Measurements from ENCODE around the gene OR5H1.
"Not testable (repeated sequence)": the region's sequence is repeated elsewhere in the genome, so short reads cannot be mapped to it uniquely, and the experiment has no call there.

The OR5H1 gene

DNA sequence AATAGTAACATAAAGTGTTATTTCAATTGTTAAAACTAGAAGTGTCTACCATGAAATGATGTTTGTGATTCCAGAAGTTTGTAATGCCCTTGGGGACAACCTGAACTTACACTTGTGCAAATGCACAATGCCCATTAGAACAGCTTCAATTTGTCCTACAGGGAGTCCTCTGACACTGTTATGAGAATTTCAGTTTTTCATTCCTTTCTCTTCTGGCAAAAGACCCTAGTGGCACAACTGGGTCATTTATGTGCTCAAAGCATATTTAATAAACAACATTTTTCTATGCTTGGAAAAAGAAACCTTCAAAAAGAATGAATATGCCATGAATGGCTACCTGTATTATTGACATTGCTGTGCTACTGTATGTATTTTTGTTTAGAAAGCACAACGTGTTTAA, at the start of gene OR5H1:
Gene OR5H1, plus strand, starts transcription at position 301 of the 400 bp plus-strand sequence. CDS start 1,977 bp downstream, outside the sequence.
- no peak for DNase-seq

- DNase-seq = no peak
These were observed 43.6 kb upstream of the OR5H1 start, which contains the start of gene OR5AC2 for GRCh38 chr3:98086873-98087272. OR5AC2 (plus strand) TSS chr3:98087173; CDS start chr3:98087173, 0 bp downstream.

DNA sequence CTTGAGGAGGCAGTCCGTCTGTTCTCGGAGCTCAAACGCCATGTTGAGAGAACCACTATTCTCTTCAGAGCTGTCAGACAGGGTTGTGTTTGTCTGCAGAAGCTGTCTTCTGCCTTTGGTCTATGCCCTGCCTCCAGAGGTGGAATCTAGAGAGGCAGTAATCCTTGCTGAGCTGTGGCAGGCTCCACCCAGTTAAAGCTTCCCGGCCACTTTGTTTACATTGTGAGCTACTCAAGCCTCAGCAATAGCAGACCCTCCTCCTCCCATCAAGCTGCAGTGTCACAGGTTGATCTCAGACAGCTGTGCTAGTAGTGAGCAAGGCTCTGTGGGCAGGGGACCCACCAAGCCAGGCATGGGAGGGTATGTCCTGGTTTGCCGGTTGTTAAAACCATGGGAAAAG, 34.6 kb upstream of the OR5H1 start:
- no peak for DNase-seq

- DNase-seq = no peak
These were observed 30.7 kb upstream of the OR5H1 start for GRCh38 chr3:98099848-98100247.

GRCh38 chr3:98108162-98108561, 22.4 kb upstream of the OR5H1 start:
- no peak for DNase-seq

DNA sequence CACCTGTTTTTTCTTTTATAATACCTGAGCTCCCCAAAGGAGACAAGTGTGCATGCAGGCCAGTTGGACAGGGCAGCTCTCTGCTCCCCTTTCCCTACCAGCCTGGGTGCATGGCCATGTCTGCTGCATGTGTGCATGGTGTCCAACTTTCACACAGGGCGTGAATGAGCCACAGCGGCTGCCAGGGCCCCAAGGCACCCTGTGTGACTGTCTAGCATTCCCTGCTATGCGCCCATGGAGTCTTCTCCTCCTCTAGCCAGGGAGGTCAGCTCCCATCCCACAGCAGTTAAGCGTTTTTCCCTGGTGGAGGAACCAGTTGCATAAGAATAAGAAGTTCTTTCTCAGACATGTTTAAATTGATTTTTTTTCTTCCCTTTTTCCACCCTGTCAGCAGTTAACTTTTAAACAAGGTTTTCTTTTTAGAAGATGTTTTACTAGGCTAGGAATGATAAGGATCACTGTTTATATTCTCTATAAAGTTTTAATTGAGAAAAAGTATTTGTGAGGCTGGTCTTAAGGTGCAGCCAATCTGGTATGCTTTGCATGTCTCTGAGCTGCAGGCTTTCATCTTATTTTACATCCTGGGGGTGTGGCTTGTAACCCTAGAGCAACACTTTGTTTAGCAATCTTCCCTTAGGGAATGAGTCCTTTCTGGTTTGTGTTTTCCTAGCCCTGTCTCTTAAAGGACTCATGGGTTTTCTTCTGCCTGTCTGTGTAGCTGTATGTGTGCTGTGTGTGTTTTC, 20.5 kb upstream of the OR5H1 start:
- no peak for DNase-seq

GRCh38 chr3:98110550-98110908, 20.0 kb upstream of the OR5H1 start:
- DNase-seq = no peak

DNA sequence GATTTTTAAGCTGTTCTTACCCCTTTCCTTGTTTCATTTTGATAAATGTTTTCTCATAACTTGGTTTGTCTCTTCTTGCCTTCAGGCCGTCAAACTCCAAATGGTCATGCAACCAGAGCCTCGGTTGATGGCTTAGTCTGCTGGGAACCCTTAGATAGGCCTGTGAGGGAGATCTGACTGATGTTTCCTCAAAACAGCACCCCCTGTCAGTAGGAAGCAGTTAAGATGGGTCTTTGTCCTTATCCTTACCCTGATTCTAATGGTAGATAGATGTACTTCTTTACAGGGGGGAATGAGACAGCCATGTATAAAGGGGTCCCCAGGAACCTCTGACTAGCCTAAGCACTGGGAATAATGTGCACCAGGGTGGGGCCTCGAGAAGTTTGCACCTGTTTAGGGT, 16.3 kb upstream of the OR5H1 start:
- no peak for DNase-seq

DNA sequence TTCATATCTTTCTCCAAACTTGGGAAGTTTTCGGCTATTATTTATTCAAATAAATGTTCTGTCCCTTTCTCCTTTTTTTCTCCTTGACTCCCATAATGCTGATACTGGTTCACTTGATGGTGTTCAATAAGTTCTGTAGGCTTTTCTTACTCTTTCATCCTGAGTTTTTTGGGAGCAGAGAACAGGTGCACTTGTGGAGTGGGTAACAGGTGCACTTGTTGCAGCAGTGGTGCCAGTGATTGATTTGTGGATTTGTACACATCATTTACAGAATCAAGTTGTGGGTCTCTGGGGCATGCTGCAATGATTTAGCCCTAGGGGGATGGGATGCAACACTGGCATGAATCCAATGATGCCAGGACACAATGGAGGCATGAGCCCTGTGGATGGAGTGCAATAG, 14.8 kb upstream of the OR5H1 start:
- no peak for DNase-seq

DNA sequence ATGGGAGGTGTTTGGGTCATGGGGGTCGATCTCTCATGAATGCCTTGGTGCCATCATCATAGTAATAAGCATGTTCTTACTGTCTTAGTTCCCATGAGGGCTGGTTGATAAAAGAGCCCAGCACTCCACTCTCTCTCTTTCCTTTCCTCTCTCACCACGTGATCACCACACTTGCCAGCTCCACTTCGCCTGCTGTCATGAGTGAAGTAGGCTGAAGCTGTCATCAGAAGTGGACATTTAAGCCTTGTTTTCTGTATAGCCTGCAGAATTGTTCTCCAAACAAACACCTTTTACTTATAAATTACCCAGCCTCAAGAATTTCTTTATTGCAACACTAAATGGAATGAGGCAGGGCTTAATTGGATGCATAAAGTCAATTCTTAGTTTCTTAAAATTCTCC, 6.1 kb downstream of the OR5H1 start:
- DNase-seq = no peak

GRCh38 chr3:98137826-98138557, 7.5 kb downstream of the OR5H1 start:
- not testable (repeated sequence) for DNase-seq

DNA sequence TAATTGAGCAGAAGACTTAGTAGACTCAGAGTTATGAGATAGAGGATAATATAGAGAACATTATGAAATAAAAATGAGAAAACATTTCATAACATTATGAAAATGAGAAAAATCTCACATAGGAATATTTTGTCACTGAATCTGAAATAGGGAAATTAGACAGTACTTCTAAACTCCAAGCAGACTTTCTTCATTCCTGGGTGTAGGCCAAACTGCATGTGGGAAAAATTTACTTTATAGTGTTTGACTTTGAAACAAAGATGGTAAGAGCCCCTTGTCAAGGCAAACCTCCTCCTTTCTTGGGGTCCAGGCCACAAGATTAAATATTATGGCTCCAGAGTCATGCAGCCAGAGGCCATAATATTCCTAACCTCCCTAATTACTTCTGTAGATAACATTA, 10.0 kb downstream of the OR5H1 start:
- DNase-seq = no peak

GRCh38 chr3:98147179-98147578, 16.7 kb downstream of the OR5H1 start, which contains the start of gene OR5H14:
OR5H14 (plus strand) TSS chr3:98147479; CDS start chr3:98149386, 1,907 bp downstream.
- DNase-seq = no peak

DNA sequence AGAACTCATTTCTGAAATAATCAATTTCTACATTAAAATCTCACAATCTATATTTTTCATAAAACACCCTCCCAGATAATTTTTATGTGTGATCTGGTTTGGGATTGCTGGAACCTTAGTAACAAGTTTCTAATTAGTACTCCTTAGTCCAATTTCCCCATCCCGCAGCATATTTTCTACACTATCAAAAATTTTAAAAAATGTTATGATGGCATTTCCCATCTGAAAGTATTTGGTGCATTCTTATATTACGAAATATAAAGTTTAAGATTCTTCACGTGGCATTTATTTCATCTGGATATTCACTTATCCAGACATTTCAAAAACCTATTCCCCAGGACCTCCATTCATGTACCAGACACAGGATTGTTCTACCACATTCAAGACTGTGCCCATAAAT, 18.2 kb downstream of the OR5H1 start:
- no peak for DNase-seq

GRCh38 chr3:98149456-98149855, 18.9 kb downstream of the OR5H1 start:
- not testable (repeated sequence) for DNase-seq

DNA sequence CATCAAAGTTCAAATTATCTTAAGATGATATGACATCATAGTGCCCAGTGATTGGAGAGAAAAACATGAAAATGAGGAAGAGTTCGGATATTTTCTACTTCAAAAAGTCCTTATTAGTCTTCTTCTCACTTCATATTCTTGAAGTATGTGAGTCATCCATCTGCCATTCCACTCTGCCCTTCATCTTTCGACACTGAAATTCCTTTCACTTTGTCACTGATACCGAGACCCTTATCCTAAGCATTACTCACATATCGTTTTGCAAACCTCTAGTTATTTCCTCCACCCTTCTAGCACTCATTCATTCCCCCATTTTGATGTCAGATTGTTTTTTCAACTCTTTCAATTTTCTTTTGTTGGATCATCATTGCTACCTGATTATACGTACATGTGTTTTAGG, 20.7 kb downstream of the OR5H1 start:
- no peak for DNase-seq

DNA sequence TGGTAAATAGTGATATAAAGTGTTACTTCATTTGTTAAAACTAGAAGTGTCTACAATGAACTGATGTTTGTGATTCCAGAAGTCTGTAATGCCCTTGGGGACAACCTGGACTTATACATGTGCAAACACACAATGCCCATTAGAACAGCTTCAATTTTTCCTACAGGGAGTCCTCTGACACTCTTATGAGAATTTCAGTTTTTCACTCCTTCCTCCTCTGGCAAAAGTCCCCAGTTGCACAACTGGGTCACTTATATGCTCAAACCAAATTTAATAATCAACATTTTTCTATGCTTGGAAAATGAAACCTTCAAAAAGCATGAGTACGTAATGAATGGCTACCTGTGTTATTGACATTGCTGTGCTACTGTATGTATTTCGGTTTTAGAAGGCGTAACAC, 35.9 kb downstream of the OR5H1 start, which contains the start of gene OR5H15:
Gene OR5H15, plus strand, starts transcription at position 301 of the 400 bp plus-strand sequence. CDS start 2,004 bp downstream, outside the sequence.
- no peak for DNase-seq

DNA sequence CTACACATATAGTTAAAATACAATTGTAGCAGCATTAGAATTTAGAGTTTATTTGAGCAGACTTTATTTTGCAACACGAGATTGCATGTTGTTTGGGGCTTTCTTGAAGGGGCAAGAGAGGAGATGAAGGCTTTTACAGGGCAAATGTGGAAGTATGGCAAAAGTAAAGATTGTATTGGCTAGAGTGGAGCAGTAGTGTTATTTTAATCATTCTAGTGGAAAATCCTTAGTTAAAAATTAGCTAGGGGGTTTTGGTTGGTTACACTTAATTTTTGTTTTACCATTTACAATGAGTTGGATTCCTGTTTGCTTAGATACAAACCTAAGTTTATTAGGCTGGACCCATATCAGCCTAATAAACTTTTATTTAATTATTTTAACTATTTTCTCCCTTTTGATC, 40.5 kb downstream of the OR5H1 start:
- no peak for DNase-seq

DNA sequence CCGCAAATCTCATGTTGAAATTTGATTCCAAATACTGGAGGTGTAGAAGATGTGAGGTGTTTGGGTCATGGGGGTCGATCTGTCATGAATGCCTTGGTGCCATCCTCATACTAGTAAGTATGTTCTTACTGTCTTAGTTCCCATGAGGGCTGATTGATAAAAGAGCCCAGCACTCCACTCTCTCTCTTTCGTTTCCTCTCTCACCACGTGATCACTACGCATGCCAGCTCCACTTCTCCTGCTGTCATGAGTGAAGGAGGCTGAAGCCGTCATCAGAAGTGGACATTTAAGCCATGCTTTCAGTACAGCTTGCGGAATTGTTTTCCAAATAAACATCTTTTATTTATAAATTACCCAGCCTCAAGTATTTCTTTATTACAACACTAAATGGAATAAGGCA, 42.1 kb downstream of the OR5H1 start:
- DNase-seq = no peak

DNA sequence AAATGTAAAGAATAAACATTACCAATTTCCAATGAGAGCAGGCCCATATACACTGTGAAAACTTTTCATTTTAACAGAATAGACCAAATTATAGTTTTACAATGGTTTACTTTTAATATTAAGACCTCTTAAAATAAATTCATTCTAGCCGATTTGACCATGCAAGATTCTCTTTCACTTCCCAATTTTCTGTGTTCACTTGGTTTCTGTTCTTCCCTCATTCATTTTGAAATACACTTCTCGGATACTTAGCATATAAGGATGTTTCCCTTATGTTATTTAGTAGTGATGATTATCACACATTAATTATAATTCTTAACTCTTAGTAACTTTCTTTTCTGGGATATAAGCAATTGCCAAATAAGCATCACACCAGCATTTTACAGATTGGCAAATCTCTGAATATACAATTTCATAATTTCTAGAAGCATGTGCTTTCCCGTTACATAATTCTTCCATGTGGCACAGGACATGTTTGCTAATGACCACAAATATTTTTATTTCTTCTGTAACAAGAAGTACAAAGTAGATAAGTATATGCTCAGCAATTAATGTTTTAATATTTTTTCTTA, 49.9 kb downstream of the OR5H1 start:
- no peak for DNase-seq

GRCh38 chr3:98182196-98182595, 51.7 kb downstream of the OR5H1 start:
- no peak for DNase-seq

DNA sequence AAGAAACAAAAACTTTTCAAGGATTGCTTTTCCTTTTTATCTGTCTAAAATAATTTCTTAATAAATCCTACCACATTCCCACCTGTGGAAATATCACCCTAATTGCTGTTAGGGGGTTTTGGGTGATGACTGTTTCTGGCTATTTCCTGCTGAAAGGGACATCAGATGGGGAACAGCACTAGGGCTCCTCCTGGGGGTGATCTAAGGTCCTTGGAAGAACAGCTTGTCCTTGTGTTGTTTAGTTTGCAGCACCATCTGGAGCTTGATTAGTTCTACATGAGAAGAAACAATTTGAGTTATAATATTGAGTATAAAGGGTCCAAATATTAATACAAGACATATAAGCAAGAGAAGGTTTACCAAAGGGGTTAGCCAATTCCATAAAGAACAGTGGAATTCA, 54.7 kb downstream of the OR5H1 start:
- no peak for DNase-seq
